Body of pancreas (tissue), 4 donors: ENCODE measurements around the gene SGCD. TPM values are rescaled to one million over a fixed set of nuclear protein-coding genes. Genes with fewer than 3 reads are reported as not detected.

Experiments
- ATAC-seq: fragments of 150-250 bp; one replicate; pipeline ENCODE4 v1.9.1; 2016
- DNase-seq, 4 donors: peaks; one replicate each; pipeline ENCODE4 v3.0.0-alpha.2; 2019
- H3K27ac ChIP-seq, 4 donors: fragments of 200-600 bp; sonication (generic); 1 replicate in 3 of 4; 2 replicates in 1 of 4; pipeline versions ENCODE4 v1.5.1 to v1.6.1; 2016 to 2019; ENCODE audit warnings: mild to moderate bottlenecking in 1 of 4, mixed read lengths in 1 of 4, moderate library complexity in 1 of 4
- H3K27me3 ChIP-seq, 2 donors: fragments of 200-600 bp; sonication (generic); one replicate each; pipeline ENCODE4 v1.6.0; 2016; ENCODE audit warnings: mild to moderate bottlenecking in 1 of 2
- H3K36me3 ChIP-seq, 2 donors: fragments of 200-600 bp; sonication (generic); replicated peaks in 1 of 2; 2 replicates each; pipeline ENCODE4 v1.5.1; 2016; ENCODE audit warnings: low read depth in 2 of 2; ENCODE audit not compliant: insufficient read depth in 1 of 2
- H3K4me1 ChIP-seq: fragments of 200-600 bp; sonication (generic); one replicate; pipeline ENCODE4 v1.6.0; 2016
- H3K4me3 ChIP-seq, 2 donors: fragments of 200-600 bp; sonication (generic); 1 replicate in 1 of 2; 2 replicates in 1 of 2; pipeline ENCODE4 v1.5.1; 2016 to 2019
- H3K9me3 ChIP-seq, 3 donors: fragments of 200-600 bp; sonication (generic); 1 replicate in 2 of 3; 2 replicates in 1 of 3; pipeline ENCODE4 v1.5.1; 2016
- POLR2A ChIP-seq, 3 donors: fragments of 450-650 bp; IDR thresholded peaks; one replicate each; pipeline ENCODE4 v1.6.1; 2016; ENCODE audit warnings: antibody characterized with exemption in 3 of 3, mild to moderate bottlenecking in 2 of 3
- WGBS, 2 donors: methylation state at CpG; one replicate each; pipeline ENCODE4 v1.1.5; 2017; 5-methylcytosine and 5-hydroxymethylcytosine counted together
- intact Hi-C: fragments of 100-400 bp; cut with DNase I; formaldehyde crosslinking; loops from one replicate; pipeline ENCODE4 v1.15.1; 2023
- total RNA-seq, 2 donors: library from RNA; depleted of rRNA; stranded (reverse); fragments of >200 nt; gene quantifications; one replicate each; pipeline ENCODE4 v1.1.0, GENCODE V29; 2016
- TF ChIP-seq, protein P1 (sequence below), 7 experiments: fragments of 450-650 bp in 4 of 7; fragments of 200-600 bp in 3 of 7; sonication (generic) in 3 of 7; IDR thresholded peaks; one replicate each; pipeline ENCODE4 v1.5.1; 2016 to 2019; ENCODE audit warnings: antibody characterized with exemption in 7 of 7

The SGCD gene
- total RNA-seq, 2 donors from 2014 or later: 0.66 to 2.6 TPM

DNA sequence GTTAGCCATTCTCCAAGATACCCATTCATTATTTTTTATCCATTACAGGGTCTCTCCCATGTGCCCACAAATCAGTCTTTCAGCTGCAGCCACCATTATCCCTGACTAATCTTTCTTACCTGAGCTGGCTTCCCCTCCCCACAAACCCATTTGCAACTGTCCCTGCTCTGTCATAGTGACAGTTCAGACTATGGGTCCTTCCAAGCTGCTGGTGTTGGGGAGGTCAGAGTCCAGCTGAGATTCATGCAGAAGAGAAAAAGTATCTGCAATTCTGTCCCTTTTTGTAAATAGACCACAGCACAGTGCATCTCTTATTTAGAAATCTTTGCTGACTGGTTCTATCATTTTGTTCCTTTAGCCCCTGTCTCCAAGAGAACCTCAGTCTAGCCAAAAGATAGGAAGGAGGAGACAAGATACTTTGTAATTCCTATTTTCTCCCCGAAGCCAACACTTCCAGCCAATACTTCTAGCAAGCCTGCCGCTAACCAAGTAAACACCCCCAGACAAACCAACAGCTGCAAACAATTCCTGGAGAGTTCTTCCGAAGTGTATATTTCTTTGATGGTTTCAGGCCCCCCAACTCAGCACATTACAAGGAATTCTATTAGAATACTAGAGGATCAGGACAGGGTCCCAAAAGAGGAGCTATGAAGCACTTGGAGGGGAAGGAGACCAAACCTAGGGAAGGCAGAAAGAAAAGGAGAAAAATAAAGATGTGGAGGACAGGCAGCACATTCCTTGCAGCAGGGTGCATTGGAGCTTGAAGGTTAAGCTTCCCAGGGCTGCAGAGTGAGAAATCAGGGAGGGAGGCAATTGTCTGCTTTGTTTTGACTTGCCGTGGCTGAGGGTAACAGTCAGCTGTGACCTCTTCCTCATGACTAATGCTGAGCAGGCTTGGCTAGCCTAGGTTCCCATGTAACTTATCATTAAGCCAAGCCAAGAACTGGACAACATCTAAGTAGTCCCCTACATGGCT lies 148.5 kb downstream of the SGCD start:
- H3K27me3 ChIP-seq: no peaks in the 10 kb centered on the region
- WGBS, 2 donors: 32 to 51% methylated on average over 4 of the region's 4 CpGs
- H3K27ac ChIP-seq: no peak overlapping the region
- TF ChIP-seq, protein P1, sequence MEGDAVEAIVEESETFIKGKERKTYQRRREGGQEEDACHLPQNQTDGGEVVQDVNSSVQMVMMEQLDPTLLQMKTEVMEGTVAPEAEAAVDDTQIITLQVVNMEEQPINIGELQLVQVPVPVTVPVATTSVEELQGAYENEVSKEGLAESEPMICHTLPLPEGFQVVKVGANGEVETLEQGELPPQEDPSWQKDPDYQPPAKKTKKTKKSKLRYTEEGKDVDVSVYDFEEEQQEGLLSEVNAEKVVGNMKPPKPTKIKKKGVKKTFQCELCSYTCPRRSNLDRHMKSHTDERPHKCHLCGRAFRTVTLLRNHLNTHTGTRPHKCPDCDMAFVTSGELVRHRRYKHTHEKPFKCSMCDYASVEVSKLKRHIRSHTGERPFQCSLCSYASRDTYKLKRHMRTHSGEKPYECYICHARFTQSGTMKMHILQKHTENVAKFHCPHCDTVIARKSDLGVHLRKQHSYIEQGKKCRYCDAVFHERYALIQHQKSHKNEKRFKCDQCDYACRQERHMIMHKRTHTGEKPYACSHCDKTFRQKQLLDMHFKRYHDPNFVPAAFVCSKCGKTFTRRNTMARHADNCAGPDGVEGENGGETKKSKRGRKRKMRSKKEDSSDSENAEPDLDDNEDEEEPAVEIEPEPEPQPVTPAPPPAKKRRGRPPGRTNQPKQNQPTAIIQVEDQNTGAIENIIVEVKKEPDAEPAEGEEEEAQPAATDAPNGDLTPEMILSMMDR (IDR thresholded peaks at IDR 0.05): no peak
- TF ChIP-seq POLR2A (IDR thresholded peaks at IDR 0.05): no peak
- H3K9me3 ChIP-seq: no peaks in the 10 kb centered on the region
- ATAC-seq (peak; percentile 27), DNase-seq (peak in 2 of 4 donors; percentile 12 to 25)
- H3K36me3 ChIP-seq: no peaks in the 10 kb centered on the region
- no peak overlapping the region for H3K4me3 ChIP-seq
- intact Hi-C loops: no loop called here
- no peaks in the 10 kb centered on the region for H3K4me1 ChIP-seq

DNA sequence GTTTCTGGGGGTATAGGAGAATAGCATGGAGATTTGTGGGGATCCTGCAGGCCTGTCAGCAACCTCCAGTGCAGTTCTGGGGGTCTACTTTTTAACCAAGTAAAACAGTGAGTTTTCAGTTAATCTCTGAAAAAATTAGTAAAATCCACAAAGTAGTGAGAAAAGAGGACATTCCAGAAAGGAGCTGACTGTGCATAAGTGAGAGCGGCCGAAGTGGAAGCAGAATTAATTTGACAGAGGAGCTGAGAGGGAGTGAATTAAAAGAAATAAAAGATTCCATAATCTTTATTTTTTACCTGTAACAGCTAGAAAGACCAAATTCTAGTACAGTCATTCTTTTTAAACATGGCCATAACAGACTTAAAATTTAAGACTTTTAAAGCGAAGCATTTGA lies 149.2 kb downstream of the SGCD start:
- Histone ChIP-seq H3K36me3 (no peaks in the 10 kb centered on the region), H3K27me3 (no peaks in the 10 kb centered on the region), H3K27ac (no peak overlapping the region), H3K4me1 (no peaks in the 10 kb centered on the region), H3K4me3 (no peak overlapping the region), H3K9me3 (no peaks in the 10 kb centered on the region)
- intact Hi-C loops: no loop called here
- ATAC-seq (no peak), DNase-seq (no peak)
- no peak for TF ChIP-seq POLR2A (IDR thresholded peaks at IDR 0.05)
- TF ChIP-seq, protein P1 (IDR thresholded peaks at IDR 0.05): no peak
- 70 to 80% methylated on average over 3 of the region's 3 CpGs for WGBS, 2 donors

DNA sequence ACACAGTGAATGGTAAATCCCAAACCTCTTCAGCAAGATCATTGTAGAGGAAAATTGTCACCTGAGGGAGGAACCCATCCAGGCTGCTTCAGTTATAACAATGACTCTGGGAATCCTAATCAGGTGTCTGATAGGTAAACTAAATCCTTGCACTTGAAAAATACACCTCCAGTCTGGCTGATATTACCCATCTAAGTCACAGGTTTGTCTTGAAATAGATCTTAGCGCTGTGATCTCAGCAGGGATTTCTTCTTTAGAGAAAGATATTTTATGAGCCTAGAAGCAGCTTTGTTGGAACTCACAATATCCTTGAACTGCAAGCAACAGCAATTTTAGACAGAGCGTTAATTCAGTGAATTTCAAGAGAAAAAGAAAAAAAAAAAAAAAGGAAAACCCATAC lies 149.7 kb downstream of the SGCD start:
- H3K9me3 ChIP-seq: no peaks in the 10 kb centered on the region
- intact Hi-C loops: no loop called here
- H3K27me3 ChIP-seq: no peaks in the 10 kb centered on the region
- H3K4me1 ChIP-seq: no peaks in the 10 kb centered on the region
- 73 to 81% methylated on average over 2 of the region's 2 CpGs for WGBS, 2 donors
- no peak for ATAC-seq
- no peaks in the 10 kb centered on the region for H3K36me3 ChIP-seq
- H3K4me3 ChIP-seq: no peak overlapping the region
- DNase-seq: no peak
- TF ChIP-seq, protein P1 (IDR thresholded peaks at IDR 0.05): no peak
- TF ChIP-seq POLR2A (IDR thresholded peaks at IDR 0.05): no peak
- no peak overlapping the region for H3K27ac ChIP-seq

DNA sequence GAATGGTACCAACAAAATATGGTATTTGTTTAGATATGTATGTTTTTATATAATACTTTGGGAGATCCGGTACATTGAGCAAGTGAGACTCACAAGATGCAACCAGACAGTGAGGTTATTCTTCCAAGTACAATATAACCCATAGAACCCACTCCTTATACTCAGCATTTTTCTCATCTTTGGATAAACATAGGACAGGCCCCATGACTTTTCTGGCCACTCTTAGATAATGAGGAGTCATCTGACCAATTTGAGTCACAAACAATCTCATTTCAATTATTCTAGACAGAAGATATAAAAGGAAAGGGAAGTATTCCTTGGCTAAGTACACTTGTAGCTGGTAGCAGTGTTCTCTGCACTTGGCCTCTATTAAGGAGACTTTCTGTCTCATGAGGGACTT lies 150.2 kb downstream of the SGCD start:
- Histone ChIP-seq H3K27ac (no peak overlapping the region), H3K36me3 (no peaks in the 10 kb centered on the region), H3K4me3 (no peak overlapping the region), H3K4me1 (no peaks in the 10 kb centered on the region), H3K9me3 (no peaks in the 10 kb centered on the region), H3K27me3 (no peaks in the 10 kb centered on the region)
- intact Hi-C loops: no loop called here
- WGBS, 2 donors: 77 to 80% methylated on average over 1 of the region's 1 CpG
- DNase-seq (no peak), ATAC-seq (no peak)
- no peak for TF ChIP-seq POLR2A (IDR thresholded peaks at IDR 0.05)
- TF ChIP-seq, protein P1 (IDR thresholded peaks at IDR 0.05): no peak
